ENCODE measurements around the gene BAIAP2. TPM values are rescaled to one million over a fixed set of nuclear protein-coding genes. Genes with fewer than 3 reads are reported as not detected.
"Not testable (repeated sequence)": the region's sequence is repeated elsewhere in the genome, so short reads cannot be mapped to it uniquely, and the experiment has no call there.

BAIAP2 gene
- total RNA-seq, 1 donor from 2014 or later, result 48.7 TPM

GRCh38 chr17:81144423-81144781 is 109.5 kb downstream of the BAIAP2 start:
- no peak for DNase-seq (ENCODE audit: low read depth)
- Histone ChIP-seq H3K27me3 (ENCODE audit: control insufficient read depth, insufficient read depth, low read length) (peaks cover 1% of the 10 kb centered on the region), H3K36me3 (ENCODE audit: control insufficient read depth, insufficient read depth, low read length) (no peaks in the 10 kb centered on the region), H3K4me3 (ENCODE audit: low read depth, low read length) (no peak overlapping the region)
- no peak for TF ChIP-seq CTCF (IDR thresholded peaks at IDR 0.05; ENCODE audit: insufficient read depth, low read length, severe bottlenecking)
- no peak for FAIRE-seq

- not testable (repeated sequence) for FAIRE-seq; H3K27me3 ChIP-seq (ENCODE audit: control insufficient read depth, insufficient read depth, low read length); H3K4me3 ChIP-seq (ENCODE audit: low read depth, low read length); H3K36me3 ChIP-seq (ENCODE audit: control insufficient read depth, insufficient read depth, low read length); DNase-seq (ENCODE audit: low read depth)
Measured at GRCh38 chr17:81146208-81146607, 111.3 kb downstream of the BAIAP2 start.

DNA sequence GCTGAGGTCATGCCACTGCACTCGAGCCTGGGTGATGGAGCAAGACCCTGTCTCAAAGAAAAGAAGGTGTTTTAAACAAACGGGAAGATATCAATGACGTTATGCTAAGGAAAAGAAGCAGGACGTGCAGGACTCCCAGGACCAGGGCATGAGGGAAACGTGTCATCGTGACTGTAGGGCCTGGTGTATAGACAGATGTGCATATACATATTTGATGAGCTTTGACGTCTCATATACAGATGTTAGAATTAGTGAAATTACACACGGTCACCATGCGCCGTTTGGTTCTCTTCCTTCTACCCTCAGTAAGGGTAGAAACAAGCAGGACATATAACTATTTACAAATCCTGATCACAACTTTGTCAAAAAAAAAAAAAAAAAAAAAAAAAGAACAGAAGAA is 112.8 kb downstream of the BAIAP2 start:
- DNase-seq (ENCODE audit: low read depth), result no peak
- no peak for TF ChIP-seq CTCF (IDR thresholded peaks at IDR 0.05; ENCODE audit: insufficient read depth, low read length, severe bottlenecking)
- FAIRE-seq, result no peak
- Histone ChIP-seq H3K27me3 (ENCODE audit: control insufficient read depth, insufficient read depth, low read length) (peaks cover 1% of the 10 kb centered on the region), H3K36me3 (ENCODE audit: control insufficient read depth, insufficient read depth, low read length) (no peaks in the 10 kb centered on the region), H3K4me3 (ENCODE audit: low read depth, low read length) (no peak overlapping the region)

GRCh38 chr17:81148571-81148970 is 113.6 kb downstream of the BAIAP2 start:
- Histone ChIP-seq H3K27me3 (ENCODE audit: control insufficient read depth, insufficient read depth, low read length) (peaks cover 1% of the 10 kb centered on the region), H3K4me3 (ENCODE audit: low read depth, low read length) (no peak overlapping the region), H3K36me3 (ENCODE audit: control insufficient read depth, insufficient read depth, low read length) (no peaks in the 10 kb centered on the region)
- no peak for DNase-seq (ENCODE audit: low read depth)
- no peak for FAIRE-seq
- TF ChIP-seq CTCF (IDR thresholded peaks at IDR 0.05; ENCODE audit: insufficient read depth, low read length, severe bottlenecking), result no peak

- H3K4me3 ChIP-seq (ENCODE audit: low read depth, low read length), result no peak overlapping the region
- FAIRE-seq (no peak), DNase-seq (ENCODE audit: low read depth) (no peak)
- no peaks in the 10 kb centered on the region for H3K36me3 ChIP-seq (ENCODE audit: control insufficient read depth, insufficient read depth, low read length)
- no peak for TF ChIP-seq CTCF (IDR thresholded peaks at IDR 0.05; ENCODE audit: insufficient read depth, low read length, severe bottlenecking)
- H3K27me3 ChIP-seq (ENCODE audit: control insufficient read depth, insufficient read depth, low read length), result peaks cover 1% of the 10 kb centered on the region
Measured at GRCh38 chr17:81148986-81149533, 114.1 kb downstream of the BAIAP2 start.

DNA sequence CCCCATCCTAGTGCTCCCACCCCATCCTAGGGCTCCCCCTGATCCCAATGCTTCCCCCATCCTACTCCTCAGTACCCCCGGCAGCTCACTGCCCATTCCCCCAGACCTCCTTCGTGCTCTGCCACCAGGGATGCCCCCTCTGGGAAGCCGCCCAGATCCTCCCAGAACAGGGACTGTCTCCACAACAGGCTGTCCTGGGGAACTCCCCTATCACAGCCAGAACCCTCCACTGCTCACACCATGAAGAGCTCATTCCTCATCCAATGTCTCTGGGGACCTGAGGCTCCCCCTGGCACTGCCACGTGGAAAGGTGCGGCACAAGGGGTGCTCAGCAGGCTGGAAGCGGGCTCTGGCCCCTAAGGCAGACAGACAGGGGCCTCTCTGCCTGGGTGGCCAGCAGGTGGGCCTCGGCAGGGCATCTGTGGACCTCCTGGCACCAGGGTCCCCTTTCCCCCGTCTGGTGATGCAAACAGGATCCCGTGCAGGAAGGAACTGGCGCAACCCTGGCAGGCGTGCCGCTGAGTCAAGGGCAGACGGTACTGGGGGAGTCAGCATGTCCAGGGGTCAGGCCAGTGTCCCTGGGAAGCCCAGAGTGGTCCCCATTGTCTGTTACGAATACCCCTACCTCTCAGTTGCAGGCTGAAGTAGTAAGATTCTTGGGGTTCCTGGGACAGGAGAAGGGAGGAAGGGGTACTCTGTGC is 115.6 kb downstream of the BAIAP2 start:
- Histone ChIP-seq H3K36me3 (ENCODE audit: control insufficient read depth, insufficient read depth, low read length) (no peaks in the 10 kb centered on the region), H3K4me3 (ENCODE audit: low read depth, low read length) (no peak overlapping the region), H3K27me3 (ENCODE audit: control insufficient read depth, insufficient read depth, low read length) (peaks cover 1% of the 10 kb centered on the region)
- TF ChIP-seq CTCF (IDR thresholded peaks at IDR 0.05; ENCODE audit: insufficient read depth, low read length, severe bottlenecking), result no peak
- DNase-seq (ENCODE audit: low read depth) (no peak), FAIRE-seq (no peak)

Data from bronchial epithelial cell (primary cell).